GM19397 (cell line): Measurements from ENCODE around the gene TBX19.
A peak's percentile ranks its signal among the peaks of the same experiment; 100 is the strongest.

Experiments
- ATAC-seq: cut with Tn5 transposase; IDR thresholded peaks from one replicate; pipeline ENCODE4 v1.9.1; 2021; ENCODE audit warnings: mild to moderate bottlenecking, moderate library complexity; ENCODE audit not compliant: unreplicated experiment

The TBX19 gene

GRCh38 chr1:168280296-168280927 lies at the start of gene TBX19:
Gene TBX19 (plus strand): TSS chr1:168280877. CDS start chr1:168281091, 214 bp downstream.
- ATAC-seq = no peak

GRCh38 chr1:168234846-168235547 lies 45.7 kb upstream of the TBX19 start:
- peak; percentile 78 for ATAC-seq

DNA sequence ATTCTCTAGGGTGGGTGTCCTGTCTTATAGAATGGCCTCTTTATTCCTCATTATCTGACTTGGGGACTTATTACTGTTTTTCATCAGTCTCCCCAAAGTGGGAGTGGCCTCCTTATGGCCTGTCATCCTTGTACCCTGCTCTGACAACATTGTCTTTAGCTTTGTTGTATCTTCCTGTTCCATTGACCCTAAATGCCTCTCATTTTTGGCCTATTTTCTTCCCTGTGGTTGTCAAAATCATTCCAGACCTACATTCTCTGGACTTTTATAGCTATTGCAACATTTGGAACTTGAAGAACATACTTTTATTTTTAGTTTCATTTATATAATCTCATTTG lies 45.2 kb upstream of the TBX19 start:
- ATAC-seq = peak; percentile 17

DNA sequence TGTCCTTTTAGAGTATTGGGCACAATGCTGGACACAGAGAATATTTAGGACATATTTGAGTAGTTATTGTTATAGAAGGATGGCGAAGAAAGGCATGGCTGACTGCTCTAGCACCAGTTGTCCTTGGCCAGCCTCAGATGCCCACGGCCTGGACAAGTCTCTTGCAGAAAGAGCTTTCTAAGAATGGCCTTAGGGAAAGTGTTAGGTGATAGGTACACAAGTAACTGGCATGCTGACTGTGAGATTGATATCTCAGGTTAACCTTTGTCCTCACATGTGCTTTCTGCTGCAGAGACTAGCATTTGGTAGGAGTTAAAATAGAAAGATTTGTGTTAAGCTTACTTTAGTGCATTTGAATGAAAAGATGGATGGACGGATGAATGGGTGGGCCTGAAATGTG lies 44.7 kb upstream of the TBX19 start:
- ATAC-seq = no peak

DNA sequence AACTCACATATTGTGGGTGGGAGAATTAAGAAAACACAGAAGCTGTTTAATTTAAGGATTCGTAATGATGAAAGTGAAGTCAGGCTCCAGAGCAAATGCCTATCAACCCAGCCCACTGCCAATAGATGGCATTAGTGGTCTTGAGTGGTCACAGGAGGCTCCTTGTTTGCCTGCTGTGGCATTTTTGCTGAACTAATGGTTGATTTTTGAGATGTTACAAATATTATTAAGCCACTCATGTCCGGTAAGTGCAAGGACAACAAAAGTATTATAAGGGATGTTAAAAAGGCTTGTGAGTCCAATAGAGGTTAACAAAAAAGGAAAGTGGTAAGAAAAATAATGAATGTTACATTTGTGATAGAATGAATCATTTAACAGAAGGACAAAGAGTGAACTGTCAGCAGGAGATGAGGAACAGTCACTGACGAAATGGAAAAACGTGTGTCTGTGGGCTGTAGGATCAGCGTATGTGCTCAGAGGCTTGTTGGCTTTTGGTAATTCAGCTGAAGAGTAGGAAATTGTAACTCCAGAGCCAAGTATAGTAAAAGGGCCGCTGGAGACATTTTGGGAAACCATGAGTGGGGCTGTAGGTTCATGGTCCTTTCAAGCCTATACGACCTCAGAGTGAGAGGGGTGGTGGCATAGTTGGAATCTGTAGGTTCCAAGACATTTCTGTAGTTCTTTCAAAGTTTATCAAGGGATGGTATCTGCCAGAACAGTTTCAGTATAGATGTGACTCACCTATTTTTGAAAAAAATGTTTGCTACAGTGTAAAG lies 43.7 kb upstream of the TBX19 start:
- ATAC-seq = no peak

DNA sequence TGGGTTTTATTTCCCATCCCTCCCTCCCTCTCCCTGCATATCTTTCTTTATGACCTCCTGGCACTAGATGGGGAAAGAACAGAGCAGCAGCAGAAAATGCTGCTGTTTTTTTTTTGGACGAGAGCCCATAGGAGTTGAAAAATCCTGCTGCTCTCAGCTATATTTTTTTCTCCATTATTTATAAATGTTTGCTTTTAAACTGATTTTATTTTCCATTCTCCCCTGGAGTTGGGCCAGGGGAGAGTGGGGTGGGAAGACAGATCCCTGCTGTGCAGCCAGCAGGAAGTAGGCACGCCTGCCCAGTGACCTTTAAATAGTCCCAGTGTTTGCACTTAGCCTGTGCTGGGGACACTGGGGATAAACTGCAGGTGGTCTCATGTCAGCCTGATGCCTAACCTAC lies 37.5 kb upstream of the TBX19 start:
- ATAC-seq = no peak

DNA sequence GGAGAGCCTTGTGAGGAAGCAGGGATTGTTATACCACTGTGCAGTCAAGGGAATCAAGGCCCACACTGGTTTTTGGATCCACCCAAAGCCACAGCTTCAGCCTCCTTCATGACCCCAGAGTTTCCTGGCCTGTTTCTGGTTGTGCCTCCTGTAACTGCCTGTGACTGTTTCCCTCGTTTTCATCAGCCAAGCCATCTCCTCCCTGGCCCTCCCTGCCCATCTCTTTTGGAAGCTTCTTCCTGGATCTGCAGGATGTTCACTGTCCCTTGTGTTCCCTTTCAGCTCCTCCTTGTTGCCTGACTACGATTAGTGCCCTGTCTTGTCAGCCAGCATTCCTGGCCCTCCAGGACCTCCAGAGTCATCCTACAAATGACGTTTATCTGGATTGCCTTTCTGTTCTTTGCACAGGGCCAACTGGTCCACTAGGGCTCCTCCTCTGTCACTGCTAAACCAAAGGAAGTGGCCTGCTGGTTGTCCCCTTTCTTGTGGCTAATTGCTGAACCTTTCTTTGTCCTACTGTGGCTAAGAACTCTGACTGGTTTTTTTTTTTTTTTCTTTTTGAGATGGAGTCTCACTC lies 37.0 kb upstream of the TBX19 start:
- ATAC-seq = no peak

DNA sequence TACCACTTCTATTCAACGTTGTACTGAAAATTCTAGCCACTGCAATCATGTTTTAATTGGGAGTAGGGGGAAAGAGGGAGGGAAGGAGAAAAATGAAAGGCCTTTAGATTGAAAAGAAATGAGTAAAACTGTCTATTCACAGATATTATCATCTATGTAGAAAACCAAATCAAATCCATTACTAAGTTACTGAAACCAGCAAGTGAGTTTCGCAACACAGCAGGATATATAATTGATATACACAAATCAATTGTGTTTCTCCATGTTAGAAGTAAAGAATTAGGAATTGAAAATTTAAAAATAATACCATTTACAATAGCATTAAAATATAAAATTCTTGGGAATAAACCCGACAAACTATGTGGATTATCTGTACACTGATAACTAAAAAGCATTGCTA lies 35.6 kb upstream of the TBX19 start:
- no peak for ATAC-seq

DNA sequence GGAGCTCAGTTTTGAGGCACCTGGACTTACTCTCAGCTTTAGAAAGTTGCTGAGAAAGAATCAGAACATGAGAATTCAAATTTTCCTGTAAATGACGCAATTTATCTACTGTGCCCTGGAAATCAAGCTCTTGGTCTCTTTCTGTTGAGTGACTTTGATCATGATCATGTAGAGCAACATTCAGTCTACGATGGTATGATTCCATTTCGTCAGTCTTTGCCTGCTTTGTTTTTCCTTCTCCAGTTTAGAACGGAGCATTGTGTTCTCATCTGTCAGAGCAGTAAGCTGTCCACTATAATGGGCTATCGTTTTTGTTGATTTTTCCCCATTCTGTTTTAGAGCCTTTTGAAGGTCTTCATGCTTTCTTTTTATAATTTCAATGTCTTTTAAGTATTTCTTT lies 34.2 kb upstream of the TBX19 start:
- no peak for ATAC-seq

GRCh38 chr1:168252204-168252733 lies 28.4 kb upstream of the TBX19 start:
- ATAC-seq = no peak

GRCh38 chr1:168256164-168256563 lies 24.5 kb upstream of the TBX19 start:
- no peak for ATAC-seq

GRCh38 chr1:168257397-168257796 lies 23.3 kb upstream of the TBX19 start:
- no peak for ATAC-seq

GRCh38 chr1:168259567-168259966 lies 21.1 kb upstream of the TBX19 start:
- ATAC-seq = no peak

- no peak for ATAC-seq
These were observed 20.3 kb upstream of the TBX19 start for GRCh38 chr1:168260393-168260792.

DNA sequence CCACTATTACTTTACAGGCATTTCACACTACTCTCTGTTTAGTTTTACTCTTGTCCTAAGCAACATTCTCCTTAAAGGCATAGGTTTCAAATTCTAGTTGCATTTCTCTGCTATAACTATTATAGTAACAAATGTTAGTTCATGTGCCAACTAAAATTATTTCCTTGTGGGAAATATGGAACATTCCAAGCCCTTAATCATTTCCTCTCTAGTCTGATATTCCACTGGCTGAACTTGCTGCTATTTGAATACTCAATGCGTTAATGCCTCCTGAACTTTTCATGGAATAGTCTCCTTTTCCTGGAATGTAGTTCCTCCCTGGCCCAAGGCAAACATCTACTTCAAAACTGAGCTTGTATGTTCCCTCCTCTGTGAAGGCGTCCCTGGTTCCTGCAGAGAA lies 19.3 kb upstream of the TBX19 start:
- ATAC-seq = no peak

DNA sequence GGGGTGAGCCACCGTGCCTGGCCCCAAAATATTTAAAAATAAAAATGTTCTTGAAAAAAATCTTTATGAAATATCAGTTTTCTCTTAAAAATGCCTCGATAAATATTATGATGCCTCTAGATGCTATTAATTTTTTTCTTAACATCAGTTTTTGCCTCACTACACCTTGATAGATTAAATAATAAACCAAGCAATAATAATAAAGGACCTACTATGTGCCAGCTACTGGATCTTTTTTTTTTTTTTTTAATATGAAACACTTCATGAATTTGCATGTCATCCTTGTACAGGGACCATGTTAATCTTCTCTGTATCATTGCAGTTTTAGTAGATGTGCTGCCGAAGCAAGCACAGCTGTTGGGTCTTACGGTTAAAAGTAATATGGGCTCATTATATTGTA lies 17.5 kb upstream of the TBX19 start:
- no peak for ATAC-seq

GRCh38 chr1:168264296-168264695 lies 16.4 kb upstream of the TBX19 start:
- no peak for ATAC-seq

GRCh38 chr1:168265596-168265995 lies 15.1 kb upstream of the TBX19 start:
- no peak for ATAC-seq

DNA sequence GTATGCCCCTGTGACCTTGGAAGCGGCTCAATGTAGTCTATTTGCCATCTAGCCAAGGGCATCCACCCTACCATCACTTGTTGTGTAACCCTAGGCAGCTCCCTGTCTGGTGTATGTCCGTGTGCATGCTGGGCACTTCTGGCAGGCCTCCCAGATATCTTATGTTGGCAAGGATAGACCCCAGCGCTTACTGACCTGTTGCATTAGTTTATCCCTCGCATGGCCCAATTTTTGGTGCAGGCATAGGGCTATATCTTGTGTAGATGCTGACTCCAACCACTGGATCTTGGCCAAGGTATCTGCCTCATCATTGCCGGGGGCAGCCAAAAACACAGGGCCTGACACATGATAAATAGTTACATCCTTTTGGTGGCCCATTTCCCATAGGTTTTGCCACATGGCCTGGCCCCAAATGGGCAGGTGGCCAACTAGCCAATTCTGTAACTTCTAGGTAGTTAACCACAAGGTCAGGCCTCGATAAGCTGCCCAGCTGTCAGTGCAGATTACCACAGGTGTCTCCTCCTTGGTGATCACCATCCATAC lies 14.0 kb upstream of the TBX19 start:
- no peak for ATAC-seq

GRCh38 chr1:168271636-168272035 lies 9.0 kb upstream of the TBX19 start:
- ATAC-seq = no peak

DNA sequence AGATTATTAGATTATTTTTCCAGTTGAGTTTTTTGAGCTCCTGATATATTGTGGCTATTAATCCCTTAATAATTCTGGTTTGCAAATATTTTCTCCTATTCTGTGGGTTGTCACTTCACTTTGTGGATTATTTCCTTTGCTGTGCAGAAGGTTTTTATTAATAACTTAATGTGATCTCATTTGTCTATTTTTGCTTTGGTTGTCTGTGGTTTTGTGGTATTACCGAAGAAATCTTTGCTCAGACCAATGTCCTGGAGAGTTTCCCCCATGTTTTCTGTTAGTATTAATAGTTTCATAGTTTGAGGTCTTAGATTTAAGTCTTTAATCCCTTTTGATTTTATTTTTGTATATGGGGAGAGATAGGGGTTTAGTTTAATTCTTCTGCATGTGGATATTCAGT lies 7.1 kb upstream of the TBX19 start:
- no peak for ATAC-seq
